ENCODE measurements around the gene FASTKD2.
A peak's percentile ranks its signal among the peaks of the same experiment; 100 is the strongest.

Gene FASTKD2

GRCh38 chr2:206776432-206776831, 11.0 kb downstream of the FASTKD2 start:
- H3K4me3 ChIP-seq, result no peak overlapping the region
- no peak for DNase-seq
- H3K27me3 ChIP-seq, result no peaks in the 10 kb centered on the region
- H3K4me1 ChIP-seq, result no peaks in the 10 kb centered on the region
- TF ChIP-seq CTCF (IDR thresholded peaks at IDR 0.05), result no peak
- peaks cover 0 to 13% (median 8%) of the 10 kb centered on the region in 3 donors for H3K9me3 ChIP-seq
- intact Hi-C loops (cut with DNase I; ENCODE audit: low total_unique reads), result no loop called here
- peaks cover 65 to 74% (median 71%) of the 10 kb centered on the region in 3 donors for H3K36me3 ChIP-seq
- no peak overlapping the region for H3K27ac ChIP-seq

GRCh38 chr2:206780671-206781070, 15.3 kb downstream of the FASTKD2 start:
- no peak for TF ChIP-seq CTCF (IDR thresholded peaks at IDR 0.05)
- no peak for DNase-seq
- Histone ChIP-seq H3K9me3 (peaks cover 0 to 13% (median 8%) of the 10 kb centered on the region in 3 donors), H3K36me3 (peaks cover 75 to 81% (median 78%) of the 10 kb centered on the region in 3 donors), H3K27ac (no peak overlapping the region), H3K4me1 (no peaks in the 10 kb centered on the region), H3K4me3 (no peak overlapping the region), H3K27me3 (no peaks in the 10 kb centered on the region)
- intact Hi-C loops (cut with DNase I; ENCODE audit: low total_unique reads), result no loop called here

- intact Hi-C loops (cut with DNase I; ENCODE audit: low total_unique reads), result no loop called here
These were observed 18.3 kb downstream of the FASTKD2 start for GRCh38 chr2:206783718-206784117.

GRCh38 chr2:206784559-206785353, 19.4 kb downstream of the FASTKD2 start:
- TF ChIP-seq CTCF (IDR thresholded peaks at IDR 0.05), result no peak
- Histone ChIP-seq H3K27ac (no peak overlapping the region), H3K9me3 (peaks cover 0 to 5% (median 0%) of the 10 kb centered on the region in 3 donors), H3K36me3 (peaks cover 76 to 98% (median 92%) of the 10 kb centered on the region in 3 donors), H3K27me3 (no peaks in the 10 kb centered on the region), H3K4me1 (no peaks in the 10 kb centered on the region), H3K4me3 (no peak overlapping the region)
- DNase-seq, result no peak
- intact Hi-C loops (cut with DNase I; ENCODE audit: low total_unique reads), result no loop called here

More at GRCh38 chr2:206783718-206784117, 18.3 kb downstream of the FASTKD2 start:
- TF ChIP-seq CTCF (IDR thresholded peaks at IDR 0.05), result peak in 1 of 2 experiments; percentile 13
- Histone ChIP-seq H3K4me1 (no peaks in the 10 kb centered on the region), H3K4me3 (no peak overlapping the region), H3K27ac (no peak overlapping the region), H3K36me3 (peaks cover 76 to 94% (median 89%) of the 10 kb centered on the region in 3 donors), H3K9me3 (peaks cover 0 to 5% (median 0%) of the 10 kb centered on the region in 3 donors), H3K27me3 (no peaks in the 10 kb centered on the region)
- DNase-seq, result no peak

GRCh38 chr2:206790311-206790935, 25.0 kb downstream of the FASTKD2 start:
- intact Hi-C loops (cut with DNase I; ENCODE audit: low total_unique reads), result no loop called here
- TF ChIP-seq CTCF (IDR thresholded peaks at IDR 0.05), result no peak
- Histone ChIP-seq H3K4me1 (no peaks in the 10 kb centered on the region), H3K27me3 (no peaks in the 10 kb centered on the region), H3K9me3 (no peaks in the 10 kb centered on the region), H3K4me3 (no peak overlapping the region), H3K27ac (no peak overlapping the region), H3K36me3 (peaks cover 71 to 90% (median 76%) of the 10 kb centered on the region in 3 donors)
- no peak for DNase-seq

Measured in tibial artery (tissue), 4 donors.